ENCODE data around the gene SPRTN. TPM values are rescaled to one million over a fixed set of nuclear protein-coding genes. Genes with fewer than 3 reads are reported as not detected.

SPRTN gene
- total RNA-seq, 1 experiment from 2014 or later: 30.4 TPM

DNA sequence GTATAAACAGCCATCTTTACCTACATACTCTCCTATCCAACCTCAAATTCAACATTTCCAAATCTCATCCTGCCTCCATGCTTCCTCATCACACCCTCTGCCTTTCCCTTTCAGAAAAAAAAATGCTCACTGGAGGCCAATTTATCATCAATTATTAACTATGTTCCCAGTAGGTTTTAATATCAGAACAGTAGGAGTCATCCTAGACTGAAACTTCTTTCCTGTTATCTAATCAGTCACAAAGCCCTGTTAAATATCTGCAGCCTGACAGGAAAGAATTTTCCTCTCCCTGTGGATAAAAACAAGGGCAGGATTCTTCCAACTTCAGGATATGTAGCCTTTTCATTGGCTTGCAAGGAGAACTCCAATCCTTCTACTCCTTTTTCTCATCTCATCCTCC lies 55.6 kb downstream of the SPRTN start:
- Mint-ChIP-seq H3K9me3 (ENCODE audit: unreplicated experiment) (no peaks in the 10 kb centered on the region), H3K4me3 (ENCODE audit: unreplicated experiment) (no peak overlapping the region), H3K27ac (ENCODE audit: low read depth, unreplicated experiment) (no peak overlapping the region), H3K27me3 (ENCODE audit: insufficient read depth, unreplicated experiment) (no peaks in the 10 kb centered on the region), H3K4me1 (ENCODE audit: insufficient read depth, unreplicated experiment) (peaks cover 67% of the 10 kb centered on the region), H3K36me3 (ENCODE audit: insufficient read depth, unreplicated experiment) (no peaks in the 10 kb centered on the region)
- DNase-seq (ENCODE audit: unreplicated experiment): no peak
- BruUV-seq (replicated peaks): no TSS peak
- TF ChIP-seq, protein P1, sequence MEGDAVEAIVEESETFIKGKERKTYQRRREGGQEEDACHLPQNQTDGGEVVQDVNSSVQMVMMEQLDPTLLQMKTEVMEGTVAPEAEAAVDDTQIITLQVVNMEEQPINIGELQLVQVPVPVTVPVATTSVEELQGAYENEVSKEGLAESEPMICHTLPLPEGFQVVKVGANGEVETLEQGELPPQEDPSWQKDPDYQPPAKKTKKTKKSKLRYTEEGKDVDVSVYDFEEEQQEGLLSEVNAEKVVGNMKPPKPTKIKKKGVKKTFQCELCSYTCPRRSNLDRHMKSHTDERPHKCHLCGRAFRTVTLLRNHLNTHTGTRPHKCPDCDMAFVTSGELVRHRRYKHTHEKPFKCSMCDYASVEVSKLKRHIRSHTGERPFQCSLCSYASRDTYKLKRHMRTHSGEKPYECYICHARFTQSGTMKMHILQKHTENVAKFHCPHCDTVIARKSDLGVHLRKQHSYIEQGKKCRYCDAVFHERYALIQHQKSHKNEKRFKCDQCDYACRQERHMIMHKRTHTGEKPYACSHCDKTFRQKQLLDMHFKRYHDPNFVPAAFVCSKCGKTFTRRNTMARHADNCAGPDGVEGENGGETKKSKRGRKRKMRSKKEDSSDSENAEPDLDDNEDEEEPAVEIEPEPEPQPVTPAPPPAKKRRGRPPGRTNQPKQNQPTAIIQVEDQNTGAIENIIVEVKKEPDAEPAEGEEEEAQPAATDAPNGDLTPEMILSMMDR (IDR thresholded peaks at IDR 0.05; ENCODE audit: unreplicated experiment): no peak
- ChIA-PET CTCF (interaction anchor here (0.6 to 2.5 kb wide), 7 partner anchors 9 to 210 kb away, joined by 3 to 15 read pairs (median 4); partner anchors contain the start of gene EGLN1), POLR2A (interaction anchor here (0.6 to 18.4 kb wide), 9 partner anchors 8 to 414 kb away, joined by 3 to 247 read pairs (median 4); partner anchors contain the start of genes ARV1, EGLN1 and TTC13)
- intact Hi-C loops (cut with micrococcal nuclease): loop anchor here (2.0 kb wide), 1 partner anchor 27 kb away; no protein-coding TSS in a partner anchor

DNA sequence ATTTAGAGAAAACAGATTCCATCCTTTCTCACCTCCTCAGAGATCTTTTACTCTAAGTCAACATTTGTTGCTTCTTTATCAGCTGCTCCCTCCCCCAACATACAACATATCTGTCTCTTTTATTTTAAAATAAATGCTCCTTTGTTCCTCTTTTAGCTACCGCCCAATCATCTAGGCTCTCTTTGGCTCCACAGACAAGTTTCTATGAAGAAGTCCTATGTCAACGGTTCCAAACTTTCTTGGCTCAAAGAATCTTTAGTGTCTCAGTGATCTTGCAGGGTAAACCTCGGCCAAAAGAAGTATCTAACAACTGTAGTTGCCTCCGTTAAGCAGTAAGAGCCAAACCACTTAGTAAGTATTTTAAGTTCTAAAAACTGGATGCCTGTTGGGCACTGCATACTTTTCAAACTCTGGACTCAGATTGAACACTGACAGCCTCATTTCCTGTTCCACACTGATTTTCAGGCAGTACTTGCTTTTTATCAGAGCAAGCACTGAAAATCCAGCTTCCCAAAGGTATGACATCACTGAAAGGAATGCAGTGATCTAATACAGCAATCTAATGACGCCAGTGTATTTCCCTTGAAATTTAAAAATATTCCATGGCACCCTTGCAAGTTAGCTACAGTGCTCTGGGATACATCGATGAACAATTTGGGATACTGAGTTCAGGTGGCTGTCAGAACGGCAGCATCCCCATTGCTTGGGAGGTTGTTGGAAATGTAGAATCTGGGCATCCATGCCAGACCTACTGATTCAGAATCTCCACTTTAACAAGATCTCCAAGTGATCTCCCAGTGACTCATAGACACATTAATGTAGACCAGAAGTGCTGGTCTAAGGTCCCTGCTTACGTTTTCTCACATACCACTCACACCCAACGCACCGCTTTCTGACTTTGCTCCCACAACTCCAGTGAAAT lies 57.2 kb downstream of the SPRTN start:
- DNase-seq (ENCODE audit: unreplicated experiment): peak; percentile 88
- peak overlapping the region; percentile 52 for H3K4me3 Mint-ChIP-seq (ENCODE audit: unreplicated experiment)
- CTCF ChIA-PET: interaction anchor here (0.9 to 1.3 kb wide), 3 partner anchors 9 to 211 kb away, joined by 3 to 5 read pairs (median 3); no protein-coding TSS in a partner anchor
- intact Hi-C loops (cut with micrococcal nuclease): loop anchor here (2.0 kb wide), 1 partner anchor 25 kb away; no protein-coding TSS in a partner anchor
- H3K36me3 Mint-ChIP-seq (ENCODE audit: insufficient read depth, unreplicated experiment): no peaks in the 10 kb centered on the region
- TF ChIP-seq, protein P1 (IDR thresholded peaks at IDR 0.05; ENCODE audit: unreplicated experiment): no peak
- no peaks in the 10 kb centered on the region for H3K9me3 Mint-ChIP-seq (ENCODE audit: unreplicated experiment)
- H3K27ac Mint-ChIP-seq (ENCODE audit: low read depth, unreplicated experiment): peak overlapping the region; percentile 79
- H3K4me1 Mint-ChIP-seq (ENCODE audit: insufficient read depth, unreplicated experiment): peaks cover 72% of the 10 kb centered on the region
- POLR2A ChIA-PET: interaction anchor here (0.7 to 18.4 kb wide), 11 partner anchors 9 to 1088 kb away, joined by 3 to 247 read pairs (median 4); partner anchors contain the start of genes EGLN1 and TSNAX
- BruUV-seq (replicated peaks): TSS peak; percentile 83
- H3K27me3 Mint-ChIP-seq (ENCODE audit: insufficient read depth, unreplicated experiment): no peaks in the 10 kb centered on the region

DNA sequence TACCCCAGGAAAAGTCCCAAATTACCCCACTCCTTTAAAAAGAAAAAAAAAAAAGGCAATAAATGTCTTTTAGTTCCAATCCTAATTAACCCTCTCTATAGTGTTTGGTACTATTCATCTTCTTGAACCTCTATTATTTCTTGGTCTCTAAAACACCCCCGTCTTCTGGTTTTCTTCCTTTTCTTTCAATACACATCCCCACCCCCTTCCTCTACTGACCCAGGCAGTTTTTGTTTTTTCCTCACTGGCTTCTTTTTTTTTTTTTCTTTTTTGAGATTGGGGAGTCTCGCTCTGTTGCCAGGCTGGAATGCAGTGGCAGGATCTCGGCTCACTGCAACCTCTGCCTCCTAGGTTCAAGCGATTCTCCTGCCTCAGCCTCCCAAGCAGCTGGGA lies 57.9 kb downstream of the SPRTN start:
- Mint-ChIP-seq H3K9me3 (ENCODE audit: unreplicated experiment) (no peaks in the 10 kb centered on the region), H3K27ac (ENCODE audit: low read depth, unreplicated experiment) (peak overlapping the region; percentile 79), H3K27me3 (ENCODE audit: insufficient read depth, unreplicated experiment) (no peaks in the 10 kb centered on the region), H3K36me3 (ENCODE audit: insufficient read depth, unreplicated experiment) (no peaks in the 10 kb centered on the region), H3K4me1 (ENCODE audit: insufficient read depth, unreplicated experiment) (peaks cover 65% of the 10 kb centered on the region), H3K4me3 (ENCODE audit: unreplicated experiment) (peak overlapping the region; percentile 52)
- TSS peak; percentile 85 for BruUV-seq (replicated peaks)
- ChIA-PET CTCF (interaction anchor here (0.7 to 1.3 kb wide), 2 partner anchors 9 to 1235 kb away, joined by 3 to 5 read pairs; no protein-coding TSS in a partner anchor), POLR2A (interaction anchor here (1.0 to 18.4 kb wide), 8 partner anchors 8 to 132 kb away, joined by 3 to 247 read pairs (median 4); partner anchors contain the start of genes EGLN1 and TSNAX)
- intact Hi-C loops (cut with micrococcal nuclease): loop anchor here (2.0 kb wide), 1 partner anchor 25 kb away; no protein-coding TSS in a partner anchor
- DNase-seq (ENCODE audit: unreplicated experiment): no peak
- TF ChIP-seq, protein P1 (IDR thresholded peaks at IDR 0.05; ENCODE audit: unreplicated experiment): no peak

GRCh38 chr1:231396643-231397042 lies 58.5 kb downstream of the SPRTN start:
- Mint-ChIP-seq H3K4me3 (ENCODE audit: unreplicated experiment) (no peak overlapping the region), H3K36me3 (ENCODE audit: insufficient read depth, unreplicated experiment) (no peaks in the 10 kb centered on the region), H3K27ac (ENCODE audit: low read depth, unreplicated experiment) (peak overlapping the region; percentile 79), H3K9me3 (ENCODE audit: unreplicated experiment) (no peaks in the 10 kb centered on the region), H3K27me3 (ENCODE audit: insufficient read depth, unreplicated experiment) (no peaks in the 10 kb centered on the region), H3K4me1 (ENCODE audit: insufficient read depth, unreplicated experiment) (peaks cover 64% of the 10 kb centered on the region)
- POLR2A ChIA-PET: interaction anchor here (0.6 to 18.4 kb wide), 6 partner anchors 9 to 37 kb away, joined by 5 to 247 read pairs (median 10); partner anchors contain the start of gene EGLN1
- no peak for DNase-seq (ENCODE audit: unreplicated experiment)
- TF ChIP-seq, protein P1 (IDR thresholded peaks at IDR 0.05; ENCODE audit: unreplicated experiment): no peak
- intact Hi-C loops (cut with micrococcal nuclease): no loop called here
- CTCF ChIA-PET: interaction anchor here (0.7 to 1.5 kb wide), 5 partner anchors 16 to 1235 kb away, joined by 3 to 5 read pairs (median 3); partner anchors contain the start of gene EGLN1
- no TSS peak for BruUV-seq (replicated peaks)
